Keratinocyte (primary cell): Measurements from ENCODE around the gene HCN1. TPM values are rescaled to one million over a fixed set of nuclear protein-coding genes. Genes with fewer than 3 reads are reported as not detected.

Experiments
- DNase-seq: peaks from one replicate; pipeline ENCODE4 v3.0.0-alpha.2; 2011; ENCODE audit warnings: low read depth, missing footprints, low spot score
- FAIRE-seq: peaks from 2 replicates; lab custom pipeline; 2011; peaks lifted over from hg19 to GRCh38; lab: Jason Lieb, UNC
- H2AFZ ChIP-seq: 2 replicates; pipeline ENCODE4 v1.6.0; 2012; ENCODE audit warnings: low read length, control low read depth, inconsistent platforms; ENCODE audit not compliant: control insufficient read depth
- H3K27ac ChIP-seq: 2 replicates; pipeline ENCODE4 v1.5.1; 2011; ENCODE audit warnings: low read length; ENCODE audit not compliant: control insufficient read depth, insufficient read depth
- H3K27me3 ChIP-seq: 3 replicates; pipeline ENCODE4 v1.6.0; 2011; ENCODE audit warnings: low read length; ENCODE audit not compliant: control insufficient read depth, insufficient read depth; ENCODE audit errors: extremely low read depth
- H3K36me3 ChIP-seq, 2 experiments: 2 replicates in 1 of 2; 3 replicates in 1 of 2; pipeline ENCODE4 v1.5.1; 2011; ENCODE audit warnings: low read length in 2 of 2, mild to moderate bottlenecking in 1 of 2; ENCODE audit not compliant: control insufficient read depth in 2 of 2, insufficient read depth in 2 of 2; ENCODE audit errors: extremely low read depth in 1 of 2
- H3K4me1 ChIP-seq: 3 replicates; pipeline ENCODE4 v1.5.1; 2011; ENCODE audit warnings: low read length; ENCODE audit not compliant: control insufficient read depth, insufficient read depth; ENCODE audit errors: extremely low read depth
- H3K4me2 ChIP-seq: 3 replicates; pipeline ENCODE4 v1.6.0; 2011; ENCODE audit warnings: low read depth, low read length; ENCODE audit not compliant: control insufficient read depth, insufficient read depth; ENCODE audit errors: extremely low read depth
- H3K4me3 ChIP-seq, 3 experiments: fragments of 200-600 bp in 1 of 3; sonication (generic) in 1 of 3; 2 replicates in 2 of 3; 3 replicates in 1 of 3; pipeline ENCODE4 v1.5.1; 2011 to 2016; ENCODE audit warnings: low read length in 3 of 3, mild to moderate bottlenecking in 3 of 3, control low read depth in 2 of 3, inconsistent platforms in 1 of 3, low read depth in 1 of 3, mixed read lengths in 1 of 3, mixed run types in 1 of 3, moderate library complexity in 1 of 3; ENCODE audit not compliant: control insufficient read depth in 2 of 3, insufficient read depth in 2 of 3; ENCODE audit errors: extremely low read depth in 1 of 3
- H3K79me2 ChIP-seq: 2 replicates; pipeline ENCODE4 v1.6.0; 2012; ENCODE audit warnings: low read length; ENCODE audit not compliant: control insufficient read depth, insufficient read depth
- H3K9ac ChIP-seq: 3 replicates; pipeline ENCODE4 v1.6.0; 2011; ENCODE audit warnings: low read length; ENCODE audit not compliant: control insufficient read depth, insufficient read depth; ENCODE audit errors: extremely low read depth
- H3K9me1 ChIP-seq: 3 replicates; pipeline ENCODE4 v1.6.0; 2011; ENCODE audit warnings: low read length; ENCODE audit not compliant: control insufficient read depth, insufficient read depth; ENCODE audit errors: extremely low read depth
- H3K9me3 ChIP-seq: 2 replicates; pipeline ENCODE4 v1.5.1; 2012; ENCODE audit warnings: low read depth, low read length; ENCODE audit not compliant: control insufficient read depth
- H4K20me1 ChIP-seq: 3 replicates; pipeline ENCODE4 v1.6.0; 2011; ENCODE audit warnings: low read length; ENCODE audit not compliant: control insufficient read depth, insufficient read depth; ENCODE audit errors: extremely low read depth
- CTCF ChIP-seq, 3 experiments: IDR thresholded peaks in 1 of 3; conservative IDR thresholded peaks in 1 of 3; optimal IDR thresholded peaks in 1 of 3; 2 replicates in 2 of 3; 3 replicates in 1 of 3; pipeline versions ENCODE3 to v1.5.1; 2011; ENCODE audit warnings: low read length in 3 of 3, mild to moderate bottlenecking in 3 of 3, moderate library complexity in 2 of 3, control low read depth in 1 of 3, inconsistent platforms in 1 of 3; ENCODE audit not compliant: insufficient read depth in 2 of 3; ENCODE audit errors: extremely low read depth in 1 of 3
- EZH2 ChIP-seq: IDR thresholded peaks from one replicate; pipeline ENCODE4 v1.6.1; 2012; ENCODE audit warnings: inconsistent platforms, mild to moderate bottlenecking, low read length, moderate library complexity
- dilution Hi-C: fragments of 300-500 bp; cut with MboI; formaldehyde crosslinking; loops from one replicate; pipeline ENCODE4 v1.7.0; 2020; ENCODE audit warnings: low sequenced_read_pairs; ENCODE audit not compliant: extremely low pct_ligation_motif_present
- polyA plus RNA-seq, 5 experiments: library from polyadenylated mRNA; depleted of rRNA in 3 of 5; stranded (reverse) in 3 of 5; stranded (forward) in 1 of 5; unstranded in 1 of 5; fragments of >200 nt; gene quantifications; 1 replicate in 1 of 5; 2 replicates in 3 of 5; 3 replicates in 1 of 5; pipeline versions ENCODE4 v1.2.1 to v1.2.3, GENCODE V29; 2011 to 2012; ENCODE audit warnings: missing spikeins in 2 of 5, low read depth in 1 of 5, low replicate concordance in 1 of 5

HCN1 gene
- polyA plus RNA-seq, 1 donor (not counting 4 experiments of a cell fraction or from before 2014, with no cell fraction given): not detected

GRCh38 chr5:45288746-45289145 lies 407.4 kb downstream of the HCN1 start:
- TF ChIP-seq CTCF (optimal IDR thresholded peaks at IDR 0.05 in 1 of 3, IDR thresholded peaks at IDR 0.05 in 1 of 3, conservative IDR thresholded peaks at IDR 0.05 in 1 of 3; ENCODE audit: extremely low read depth in 1 of 3, insufficient read depth in 2 of 3, low read length in 3 of 3): no peak
- no peak for TF ChIP-seq EZH2
- no peak overlapping the region for H3K9ac ChIP-seq
- no peaks in the 10 kb centered on the region for H3K9me1 ChIP-seq
- no peaks in the 10 kb centered on the region for H3K4me1 ChIP-seq
- no peaks in the 10 kb centered on the region for H3K9me3 ChIP-seq
- no peaks in the 10 kb centered on the region for H3K27me3 ChIP-seq
- H3K36me3 ChIP-seq: no peaks in the 10 kb centered on the region
- FAIRE-seq (no peak), DNase-seq (no peak)
- H3K4me2 ChIP-seq: no peak overlapping the region
- no peak overlapping the region for H2AFZ ChIP-seq
- no peaks in the 10 kb centered on the region for H3K79me2 ChIP-seq
- no peak overlapping the region for H3K27ac ChIP-seq
- no peak overlapping the region for H3K4me3 ChIP-seq
- dilution Hi-C loops: no loop called here
- H4K20me1 ChIP-seq: no peaks in the 10 kb centered on the region

GRCh38 chr5:45284436-45284835 lies 411.7 kb downstream of the HCN1 start:
- FAIRE-seq: no peak
- H3K27ac ChIP-seq: no peak overlapping the region

More at GRCh38 chr5:45284436-45284835, 411.7 kb downstream of the HCN1 start:
- no peaks in the 10 kb centered on the region for H3K36me3 ChIP-seq
- H3K27me3 ChIP-seq: no peaks in the 10 kb centered on the region
- no peak for DNase-seq
- H3K4me3 ChIP-seq: no peak overlapping the region
- dilution Hi-C loops: no loop called here
- H3K9ac ChIP-seq: no peak overlapping the region
- TF ChIP-seq CTCF (optimal IDR thresholded peaks at IDR 0.05 in 1 of 3, IDR thresholded peaks at IDR 0.05 in 1 of 3, conservative IDR thresholded peaks at IDR 0.05 in 1 of 3; ENCODE audit: extremely low read depth in 1 of 3, insufficient read depth in 2 of 3, low read length in 3 of 3) (no peak), EZH2 (no peak)
- no peaks in the 10 kb centered on the region for H4K20me1 ChIP-seq
- no peaks in the 10 kb centered on the region for H3K79me2 ChIP-seq
- H3K9me1 ChIP-seq: no peaks in the 10 kb centered on the region
- H2AFZ ChIP-seq: no peak overlapping the region
- no peaks in the 10 kb centered on the region for H3K9me3 ChIP-seq
- no peaks in the 10 kb centered on the region for H3K4me1 ChIP-seq
- H3K4me2 ChIP-seq: no peak overlapping the region
